ENCODE data around the gene GMPPB. TPM values are rescaled to one million over a fixed set of nuclear protein-coding genes. Genes with fewer than 3 reads are reported as not detected.

Gene GMPPB
- 10 to 100 TPM; 17.4 to 40.0 (median 21.2) TPM for total RNA-seq

GRCh38 chr3:49723628-49724551, at the start of gene GMPPB:
Gene GMPPB, minus strand, starts transcription at chr3:49723951. Its CDS starts 225 bp downstream, at chr3:49723726.
- peak; percentile 96 to 98 for DNase-seq (ENCODE audit: low spot score in 2 of 2)
- H3K36me3 ChIP-seq, result no peaks in the 10 kb centered on the region
- intact Hi-C loops (cut with DNase I; ENCODE audit: low total_unique reads), result no loop called here
- no peaks in the 10 kb centered on the region for H3K9me3 ChIP-seq
- peak within 1 kb of the TSS; percentile 96 to 99 for H3K27ac ChIP-seq
- H3K4me1 ChIP-seq, result peaks cover 10% of the 10 kb centered on the region in 2 donors
- TF ChIP-seq CTCF (IDR thresholded peaks at IDR 0.05), result no peak
- peak; percentile 46 for TF ChIP-seq POLR2A (IDR thresholded peaks at IDR 0.05)
- TF ChIP-seq POLR2AphosphoS5 (IDR thresholded peaks at IDR 0.05), result peak; percentile 72 to 79 (median 78)
- peak within 1 kb of the TSS; percentile 91 to 100 (median 96) for H3K4me3 ChIP-seq
- H3K27me3 ChIP-seq, result no peaks in the 10 kb centered on the region

GRCh38 chr3:49772703-49773102, 49.0 kb upstream of the GMPPB start:
- Histone ChIP-seq H3K9me3 (no peaks in the 10 kb centered on the region), H3K27me3 (no peaks in the 10 kb centered on the region), H3K4me3 (no peak overlapping the region), H3K36me3 (no peaks in the 10 kb centered on the region), H3K4me1 (no peaks in the 10 kb centered on the region), H3K27ac (no peak overlapping the region)
- no peak for TF ChIP-seq POLR2A (IDR thresholded peaks at IDR 0.05)
- no peak for TF ChIP-seq CTCF (IDR thresholded peaks at IDR 0.05)
- TF ChIP-seq POLR2AphosphoS5 (IDR thresholded peaks at IDR 0.05), result no peak
- no peak for DNase-seq (ENCODE audit: low spot score in 2 of 2)
- intact Hi-C loops (cut with DNase I; ENCODE audit: low total_unique reads), result no loop called here

GRCh38 chr3:49771340-49771938, 47.7 kb upstream of the GMPPB start:
- Histone ChIP-seq H3K4me3 (no peak overlapping the region), H3K9me3 (no peaks in the 10 kb centered on the region), H3K36me3 (no peaks in the 10 kb centered on the region), H3K27ac (no peak overlapping the region), H3K4me1 (no peaks in the 10 kb centered on the region), H3K27me3 (no peaks in the 10 kb centered on the region)
- DNase-seq (ENCODE audit: low spot score in 2 of 2), result no peak
- intact Hi-C loops (cut with DNase I; ENCODE audit: low total_unique reads), result no loop called here
- TF ChIP-seq CTCF (IDR thresholded peaks at IDR 0.05), result no peak

GRCh38 chr3:49769926-49770325, 46.2 kb upstream of the GMPPB start:
- intact Hi-C loops (cut with DNase I; ENCODE audit: low total_unique reads), result no loop called here
- no peak for TF ChIP-seq POLR2AphosphoS5 (IDR thresholded peaks at IDR 0.05)
- TF ChIP-seq CTCF (IDR thresholded peaks at IDR 0.05), result no peak
- TF ChIP-seq POLR2A (IDR thresholded peaks at IDR 0.05), result no peak
- no peaks in the 10 kb centered on the region for H3K36me3 ChIP-seq
- no peak for DNase-seq (ENCODE audit: low spot score in 2 of 2)
- no peaks in the 10 kb centered on the region for H3K27me3 ChIP-seq
- no peaks in the 10 kb centered on the region for H3K9me3 ChIP-seq
- no peak overlapping the region for H3K27ac ChIP-seq
- no peaks in the 10 kb centered on the region for H3K4me1 ChIP-seq
- H3K4me3 ChIP-seq, result no peak overlapping the region

GRCh38 chr3:49769286-49769915, 45.6 kb upstream of the GMPPB start:
- DNase-seq (ENCODE audit: low spot score in 2 of 2), result no peak
- Histone ChIP-seq H3K4me3 (no peak overlapping the region), H3K9me3 (no peaks in the 10 kb centered on the region), H3K27ac (no peak overlapping the region), H3K36me3 (no peaks in the 10 kb centered on the region), H3K27me3 (no peaks in the 10 kb centered on the region), H3K4me1 (no peaks in the 10 kb centered on the region)
- intact Hi-C loops (cut with DNase I; ENCODE audit: low total_unique reads), result no loop called here
- no peak for TF ChIP-seq CTCF (IDR thresholded peaks at IDR 0.05)
- TF ChIP-seq POLR2AphosphoS5 (IDR thresholded peaks at IDR 0.05), result no peak
- no peak for TF ChIP-seq POLR2A (IDR thresholded peaks at IDR 0.05)
